Measurements from ENCODE around the gene CCND1. TPM values are rescaled to one million over a fixed set of nuclear protein-coding genes. Genes with fewer than 3 reads are reported as not detected.

CCND1 gene
- total RNA-seq, 2 experiments from 2014 or later, result 0.21 to 0.42 TPM

DNA sequence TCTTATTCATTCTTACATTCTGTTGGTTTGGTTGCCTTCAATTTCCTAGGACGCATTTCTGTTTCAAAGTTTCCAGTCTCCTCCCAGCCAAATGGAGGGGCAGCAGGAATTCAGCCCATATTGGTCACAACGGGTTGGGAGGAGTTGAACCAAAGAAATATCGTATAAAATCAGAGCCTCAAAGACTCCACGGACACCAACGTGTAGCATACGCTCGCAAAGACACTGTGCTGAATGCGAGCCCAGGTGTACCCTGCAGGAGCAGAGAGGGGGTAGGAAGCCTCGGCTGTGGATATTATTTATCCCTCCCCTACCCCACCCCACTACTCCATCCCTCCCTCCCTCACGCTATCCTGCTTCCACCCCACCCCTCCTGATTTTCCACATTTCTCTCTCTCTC lies 15.5 kb upstream of the CCND1 start:
- ChIA-PET CTCF (no interaction called here), POLR2A (no interaction called here)
- H3K9me3 Mint-ChIP-seq, result peaks cover 6% of the 10 kb centered on the region
- no peak overlapping the region for H3K27ac Mint-ChIP-seq
- no peaks in the 10 kb centered on the region for H3K36me3 Mint-ChIP-seq (ENCODE audit: low read depth)
- peaks cover 10% of the 10 kb centered on the region for H3K27me3 Mint-ChIP-seq
- DNase-seq, result no peak
- no peak overlapping the region for H3K4me3 Mint-ChIP-seq
- H3K4me1 Mint-ChIP-seq, result no peaks in the 10 kb centered on the region

- no peaks in the 10 kb centered on the region for H3K36me3 Mint-ChIP-seq (ENCODE audit: low read depth)
- no peak overlapping the region for H3K27ac Mint-ChIP-seq
- DNase-seq, result no peak
- H3K4me1 Mint-ChIP-seq, result no peaks in the 10 kb centered on the region
- CTCF ChIA-PET, result no interaction called here
- H3K9me3 Mint-ChIP-seq, result peaks cover 6% of the 10 kb centered on the region
- H3K4me3 Mint-ChIP-seq, result no peak overlapping the region
- POLR2A ChIA-PET, result no interaction called here
- peaks cover 17% of the 10 kb centered on the region for H3K27me3 Mint-ChIP-seq
Observed at GRCh38 chr11:69627551-69627950, 13.4 kb upstream of the CCND1 start.

DNA sequence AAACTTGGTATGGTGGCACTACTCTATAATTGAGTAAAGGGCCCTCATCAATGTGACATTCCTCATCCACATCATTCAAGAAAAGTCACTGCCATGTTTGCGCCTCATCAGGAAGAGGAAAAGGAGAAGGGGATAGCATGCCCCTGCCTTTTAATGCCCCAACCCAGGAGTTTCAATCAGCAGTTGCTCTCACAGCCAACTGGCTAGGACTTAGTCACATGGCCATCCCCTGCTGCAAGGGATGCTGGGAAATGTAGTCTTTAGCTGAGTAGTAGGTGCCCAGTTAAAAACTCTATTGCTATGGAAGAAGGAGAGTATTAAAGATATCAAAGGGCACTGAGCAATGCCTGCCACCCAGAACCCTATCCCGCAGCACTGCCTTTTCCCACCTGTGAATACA lies 10.9 kb upstream of the CCND1 start:
- H3K9me3 Mint-ChIP-seq, result peaks cover 6% of the 10 kb centered on the region
- H3K27ac Mint-ChIP-seq, result no peak overlapping the region
- ChIA-PET POLR2A (no interaction called here), CTCF (no interaction called here)
- H3K36me3 Mint-ChIP-seq (ENCODE audit: low read depth), result no peaks in the 10 kb centered on the region
- H3K4me3 Mint-ChIP-seq, result no peak overlapping the region
- H3K27me3 Mint-ChIP-seq, result peaks cover 33% of the 10 kb centered on the region
- H3K4me1 Mint-ChIP-seq, result no peaks in the 10 kb centered on the region
- no peak for DNase-seq

DNA sequence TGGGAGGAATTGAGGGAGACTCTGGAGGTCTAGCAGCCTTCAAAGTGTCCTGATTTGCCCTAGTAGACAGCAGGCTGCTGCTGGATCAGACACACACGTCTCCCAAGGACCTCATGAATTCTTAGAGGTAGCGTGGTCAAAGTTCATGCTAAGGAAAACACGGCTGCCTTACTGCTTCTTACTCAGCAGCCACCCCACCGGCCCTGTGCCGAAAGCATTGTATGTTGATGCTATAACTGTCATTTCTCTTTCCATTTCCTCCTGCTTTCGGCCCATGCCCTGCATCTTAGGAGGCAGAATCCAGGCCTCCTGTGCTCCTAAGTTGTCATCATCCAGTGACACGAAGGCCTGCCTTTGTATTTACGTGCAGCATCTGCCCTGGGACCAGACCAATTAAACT lies 10.5 kb upstream of the CCND1 start:
- peaks cover 6% of the 10 kb centered on the region for H3K9me3 Mint-ChIP-seq
- no peaks in the 10 kb centered on the region for H3K4me1 Mint-ChIP-seq
- DNase-seq, result no peak
- ChIA-PET CTCF (no interaction called here), POLR2A (no interaction called here)
- no peaks in the 10 kb centered on the region for H3K36me3 Mint-ChIP-seq (ENCODE audit: low read depth)
- H3K27ac Mint-ChIP-seq, result no peak overlapping the region
- H3K27me3 Mint-ChIP-seq, result peaks cover 36% of the 10 kb centered on the region
- no peak overlapping the region for H3K4me3 Mint-ChIP-seq

- CTCF ChIA-PET, result no interaction called here
- POLR2A ChIA-PET, result no interaction called here
- Mint-ChIP-seq H3K9me3 (peaks cover 6% of the 10 kb centered on the region), H3K36me3 (ENCODE audit: low read depth) (no peaks in the 10 kb centered on the region), H3K27ac (no peak overlapping the region), H3K4me3 (no peak overlapping the region), H3K27me3 (peaks cover 50% of the 10 kb centered on the region), H3K4me1 (peaks cover 10% of the 10 kb centered on the region)
- DNase-seq, result no peak
Observed at GRCh38 chr11:69632900-69633299, 8.1 kb upstream of the CCND1 start.

DNA sequence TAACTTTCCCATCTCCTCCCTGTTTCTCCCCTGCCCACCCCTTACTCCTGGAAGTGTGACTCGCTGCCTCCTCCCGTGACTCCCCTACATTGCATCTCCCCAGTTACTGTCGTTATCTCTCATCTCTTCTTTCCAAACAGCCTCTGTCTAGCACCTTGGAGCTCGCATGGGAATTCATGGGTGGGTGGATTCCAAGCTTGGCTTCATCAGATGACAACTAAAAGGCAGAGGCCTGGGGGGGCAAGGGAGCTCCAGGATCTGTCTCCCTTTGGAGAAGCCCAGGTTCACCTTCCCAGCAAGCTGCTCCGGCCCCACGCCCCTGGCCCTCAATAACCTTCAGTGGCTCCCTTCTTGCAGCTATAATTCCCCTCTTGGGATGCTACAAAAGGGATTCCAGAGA lies 6.9 kb upstream of the CCND1 start:
- no peaks in the 10 kb centered on the region for H3K36me3 Mint-ChIP-seq (ENCODE audit: low read depth)
- POLR2A ChIA-PET, result no interaction called here
- CTCF ChIA-PET, result no interaction called here
- peaks cover 13% of the 10 kb centered on the region for H3K4me1 Mint-ChIP-seq
- no peak overlapping the region for H3K27ac Mint-ChIP-seq
- peaks cover 58% of the 10 kb centered on the region for H3K27me3 Mint-ChIP-seq
- H3K9me3 Mint-ChIP-seq, result peaks cover 6% of the 10 kb centered on the region
- H3K4me3 Mint-ChIP-seq, result no peak overlapping the region
- no peak for DNase-seq

- POLR2A ChIA-PET, result no interaction called here
- Mint-ChIP-seq H3K36me3 (ENCODE audit: low read depth) (no peaks in the 10 kb centered on the region), H3K27ac (no peak overlapping the region), H3K9me3 (peaks cover 4% of the 10 kb centered on the region), H3K27me3 (peaks cover 60% of the 10 kb centered on the region), H3K4me1 (peaks cover 13% of the 10 kb centered on the region), H3K4me3 (no peak overlapping the region)
- DNase-seq, result no peak
- CTCF ChIA-PET, result no interaction called here
Observed at GRCh38 chr11:69634590-69634989, 6.4 kb upstream of the CCND1 start.

DNA sequence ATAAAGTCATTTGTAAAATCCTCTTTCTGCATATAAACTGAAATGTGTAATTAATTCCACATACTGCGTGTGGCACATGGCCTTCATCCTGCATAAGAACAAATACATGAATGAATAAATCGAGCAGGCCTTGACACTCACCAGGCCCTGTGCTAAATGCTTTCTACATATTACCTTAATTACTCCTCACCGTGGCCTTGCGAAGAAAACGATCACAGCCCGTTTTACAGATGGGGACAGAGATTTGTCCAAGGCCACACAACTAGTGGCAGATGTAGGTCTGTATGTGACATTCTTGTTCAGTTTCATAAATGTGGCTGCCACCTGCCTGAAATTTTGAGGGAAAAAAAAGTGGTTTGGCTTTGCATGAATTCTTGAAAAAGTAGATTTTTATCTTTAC lies 5.8 kb upstream of the CCND1 start:
- CTCF ChIA-PET, result no interaction called here
- no peak overlapping the region for H3K27ac Mint-ChIP-seq
- no peaks in the 10 kb centered on the region for H3K36me3 Mint-ChIP-seq (ENCODE audit: low read depth)
- POLR2A ChIA-PET, result no interaction called here
- peaks cover 66% of the 10 kb centered on the region for H3K27me3 Mint-ChIP-seq
- peaks cover 13% of the 10 kb centered on the region for H3K4me1 Mint-ChIP-seq
- no peak overlapping the region for H3K4me3 Mint-ChIP-seq
- no peak for DNase-seq
- H3K9me3 Mint-ChIP-seq, result no peaks in the 10 kb centered on the region

- peaks cover 18% of the 10 kb centered on the region for H3K4me1 Mint-ChIP-seq
- H3K27me3 Mint-ChIP-seq, result peaks cover 72% of the 10 kb centered on the region
- no peaks in the 10 kb centered on the region for H3K9me3 Mint-ChIP-seq
- ChIA-PET CTCF (interaction anchor here (0.6 kb wide), 1 partner anchor 301 kb away, joined by 3 read pairs; no protein-coding TSS in a partner anchor), POLR2A (no interaction called here)
- no peak overlapping the region for H3K4me3 Mint-ChIP-seq
- no peaks in the 10 kb centered on the region for H3K36me3 Mint-ChIP-seq (ENCODE audit: low read depth)
- DNase-seq, result no peak
- no peak overlapping the region for H3K27ac Mint-ChIP-seq
Observed at GRCh38 chr11:69635804-69636511, 5.0 kb upstream of the CCND1 start.

DNA sequence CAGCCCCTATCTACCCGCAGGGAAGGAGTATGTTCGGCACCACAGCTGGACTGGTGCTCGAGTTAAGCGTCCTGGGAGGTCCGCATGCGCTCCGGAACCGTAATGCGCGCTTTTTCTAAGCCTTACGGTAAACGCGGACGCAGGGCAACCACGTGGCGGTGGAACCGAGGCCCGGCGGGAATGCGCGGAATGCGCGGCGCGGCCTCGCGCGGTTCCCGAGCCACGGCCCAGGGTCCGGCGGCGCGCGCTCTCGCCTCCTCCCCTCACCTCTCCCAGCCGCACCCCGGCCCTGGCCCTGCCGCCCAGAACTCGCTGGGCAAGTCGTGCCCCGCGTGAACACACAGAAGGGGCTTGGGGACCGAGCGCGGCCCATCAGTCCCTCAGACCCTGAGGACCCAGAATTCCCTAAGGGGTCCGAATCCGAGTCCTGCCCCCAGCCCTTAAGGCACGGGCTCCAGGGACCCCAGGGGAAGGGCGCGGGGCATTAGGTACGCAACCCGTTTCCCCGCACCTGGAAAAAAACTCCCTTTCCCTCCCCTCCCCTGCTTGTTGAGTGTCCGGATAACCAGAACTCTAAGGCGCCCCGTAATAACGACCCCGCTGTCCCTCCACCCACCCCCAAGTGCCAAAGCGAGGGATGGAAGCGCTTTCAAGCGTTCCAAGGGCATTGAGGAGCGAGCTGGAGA lies 4.3 kb upstream of the CCND1 start:
- no peak for DNase-seq
- no peak overlapping the region for H3K4me3 Mint-ChIP-seq
- H3K27ac Mint-ChIP-seq, result no peak overlapping the region
- H3K36me3 Mint-ChIP-seq (ENCODE audit: low read depth), result no peaks in the 10 kb centered on the region
- H3K4me1 Mint-ChIP-seq, result peaks cover 23% of the 10 kb centered on the region
- ChIA-PET CTCF (interaction anchor here (0.6 kb wide), 1 partner anchor 300 kb away, joined by 3 read pairs; no protein-coding TSS in a partner anchor), POLR2A (no interaction called here)
- H3K27me3 Mint-ChIP-seq, result peaks cover 75% of the 10 kb centered on the region
- no peaks in the 10 kb centered on the region for H3K9me3 Mint-ChIP-seq

DNA sequence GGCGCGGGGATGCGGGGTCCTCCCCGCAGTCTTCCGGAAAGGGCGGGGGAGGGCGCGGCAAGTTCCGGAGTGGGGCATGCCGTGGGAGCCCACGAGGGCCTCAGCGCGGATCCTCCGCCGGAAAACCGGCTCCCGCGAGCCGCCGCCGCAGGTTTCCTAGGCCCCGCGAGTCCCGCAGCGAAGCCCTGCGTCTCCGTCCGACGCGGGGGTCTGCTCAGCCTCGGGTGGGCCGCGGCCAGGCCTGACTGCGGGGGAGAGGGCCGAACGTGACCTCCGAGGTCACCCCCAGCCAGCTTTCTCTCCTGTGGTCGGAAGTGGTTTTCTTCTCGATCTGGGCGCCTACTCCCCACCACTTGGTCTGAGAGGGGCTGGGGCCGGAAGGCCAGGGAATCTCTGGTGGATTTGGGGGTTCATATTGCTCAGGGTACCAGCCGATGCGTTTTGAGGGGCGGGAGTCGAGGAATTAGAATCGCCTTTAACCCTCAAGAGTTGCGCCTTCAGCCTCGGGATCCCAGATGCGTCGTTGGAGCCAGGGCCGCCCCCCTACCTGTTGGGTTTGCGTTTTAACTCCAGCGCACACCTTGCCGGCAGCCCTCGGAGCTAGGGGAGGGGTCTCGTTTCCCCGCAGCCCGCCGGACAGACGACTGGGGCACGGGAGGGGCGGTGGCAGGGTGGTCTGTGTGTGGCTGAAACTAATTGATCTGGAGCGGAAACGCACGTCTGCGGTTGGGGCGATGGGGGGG lies 3.6 kb upstream of the CCND1 start:
- peaks cover 71% of the 10 kb centered on the region for H3K27me3 Mint-ChIP-seq
- peak overlapping the region; percentile 54 for H3K27ac Mint-ChIP-seq
- H3K9me3 Mint-ChIP-seq, result no peaks in the 10 kb centered on the region
- POLR2A ChIA-PET, result no interaction called here
- H3K4me3 Mint-ChIP-seq, result no peak overlapping the region
- DNase-seq, result no peak
- H3K4me1 Mint-ChIP-seq, result peaks cover 23% of the 10 kb centered on the region
- no peaks in the 10 kb centered on the region for H3K36me3 Mint-ChIP-seq (ENCODE audit: low read depth)
- CTCF ChIA-PET, result no interaction called here

DNA sequence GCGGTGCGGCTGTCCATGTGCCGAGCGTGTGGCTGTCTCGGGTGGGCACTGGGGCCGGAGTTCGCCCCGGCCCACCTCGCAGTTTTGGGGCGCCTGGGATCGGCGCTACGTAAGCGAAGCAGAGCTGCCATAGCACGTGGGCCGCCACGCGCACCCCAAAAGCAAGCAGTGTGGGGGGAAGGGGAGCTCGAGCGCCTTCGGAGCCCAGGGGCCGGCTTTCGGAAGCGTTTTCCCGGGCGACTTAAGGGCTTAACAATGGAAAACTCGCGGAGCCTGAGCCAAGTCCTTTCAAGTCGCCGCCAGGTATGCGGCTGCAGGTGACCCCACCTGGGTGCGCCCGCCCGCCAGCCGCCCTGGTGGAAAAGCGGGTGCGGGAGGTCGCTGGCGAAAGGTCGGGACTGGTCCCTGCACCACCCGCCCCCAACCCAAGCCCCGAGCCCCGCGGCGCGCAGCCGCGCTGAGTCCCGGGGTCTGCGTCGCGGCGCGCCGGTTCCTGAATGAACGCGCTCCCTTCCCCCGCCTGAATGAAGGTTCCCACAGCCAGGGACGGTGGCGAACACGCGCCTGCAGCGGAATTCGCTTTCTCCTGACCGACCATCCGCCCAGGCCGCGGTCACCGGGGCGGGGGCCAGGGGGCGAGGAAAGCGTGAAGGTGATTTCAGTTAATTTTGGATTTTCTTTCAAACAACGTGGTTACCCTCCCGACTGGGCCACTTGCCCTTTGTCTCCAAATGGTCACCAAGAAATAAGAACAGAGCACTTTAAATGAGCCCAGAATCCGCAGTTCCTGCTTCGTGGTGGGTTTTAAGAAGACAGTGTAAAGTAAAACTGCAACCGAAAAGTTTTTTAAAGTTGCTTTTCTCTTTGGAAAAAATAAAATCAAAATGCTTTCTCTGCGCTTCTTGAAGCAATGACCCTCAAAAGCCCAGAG lies 2.8 kb upstream of the CCND1 start:
- H3K27ac Mint-ChIP-seq, result no peak overlapping the region
- peaks cover 66% of the 10 kb centered on the region for H3K27me3 Mint-ChIP-seq
- POLR2A ChIA-PET, result no interaction called here
- CTCF ChIA-PET, result no interaction called here
- no peak for DNase-seq
- peaks cover 23% of the 10 kb centered on the region for H3K4me1 Mint-ChIP-seq
- H3K9me3 Mint-ChIP-seq, result no peaks in the 10 kb centered on the region
- no peak overlapping the region for H3K4me3 Mint-ChIP-seq
- no peaks in the 10 kb centered on the region for H3K36me3 Mint-ChIP-seq (ENCODE audit: low read depth)

Measured in activated CD4-positive, alpha-beta T cell treated with anti-CD3 and anti-CD28 coated beads, Interleukin-2, amount 10 ng/mL, durations not matched to agents 7 days and 5 days (primary cell).